ENCODE results near the gene KIRREL3. TPM values are rescaled to one million over a fixed set of nuclear protein-coding genes. Genes with fewer than 3 reads are reported as not detected.

KIRREL3 gene
- total RNA-seq, 1 donor from 2014 or later = not detected

DNA sequence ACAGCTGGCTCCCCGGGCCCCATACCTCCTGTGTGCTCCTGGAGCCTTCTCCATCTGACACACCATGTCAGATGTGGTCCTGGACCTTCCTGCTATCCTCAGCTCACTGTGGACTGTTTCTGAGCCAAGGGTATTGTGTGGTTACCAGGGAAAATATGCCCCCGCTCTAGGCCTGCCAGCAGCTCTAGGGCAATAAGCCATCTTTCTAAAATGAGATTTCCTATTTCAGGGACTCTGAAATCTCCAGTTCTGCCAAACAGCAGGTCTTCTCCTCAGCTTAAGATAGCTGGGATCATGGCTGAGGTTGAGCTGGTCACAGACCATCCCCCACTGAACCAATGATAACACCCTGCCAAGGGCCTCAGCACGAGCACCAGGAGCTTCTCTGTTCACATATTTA lies 417.5 kb downstream of the KIRREL3 start:
- Histone ChIP-seq H3K4me3 (no peak overlapping the region), H3K4me1 (no peaks in the 10 kb centered on the region), H3K9me3 (no peaks in the 10 kb centered on the region), H3K27ac (no peak overlapping the region), H3K27me3 (no peaks in the 10 kb centered on the region), H3K36me3 (no peaks in the 10 kb centered on the region)
- intact Hi-C loops (cut with DNase I) = no loop called here
- TF ChIP-seq CTCF (IDR thresholded peaks at IDR 0.05) = no peak
- ATAC-seq = no peak
- DNase-seq = no peak

- Histone ChIP-seq H3K4me1 (no peaks in the 10 kb centered on the region), H3K27ac (no peak overlapping the region), H3K9me3 (no peaks in the 10 kb centered on the region), H3K27me3 (no peaks in the 10 kb centered on the region), H3K4me3 (no peak overlapping the region), H3K36me3 (no peaks in the 10 kb centered on the region)
- DNase-seq (no peak), ATAC-seq (no peak)
- intact Hi-C loops (cut with DNase I) = no loop called here
- no peak for TF ChIP-seq CTCF (IDR thresholded peaks at IDR 0.05)
Measured at GRCh38 chr11:126581871-126582648, 418.5 kb downstream of the KIRREL3 start.

GRCh38 chr11:126578426-126578825 lies 422.1 kb downstream of the KIRREL3 start:
- no peak overlapping the region for H3K27ac ChIP-seq
- ATAC-seq = no peak

DNA sequence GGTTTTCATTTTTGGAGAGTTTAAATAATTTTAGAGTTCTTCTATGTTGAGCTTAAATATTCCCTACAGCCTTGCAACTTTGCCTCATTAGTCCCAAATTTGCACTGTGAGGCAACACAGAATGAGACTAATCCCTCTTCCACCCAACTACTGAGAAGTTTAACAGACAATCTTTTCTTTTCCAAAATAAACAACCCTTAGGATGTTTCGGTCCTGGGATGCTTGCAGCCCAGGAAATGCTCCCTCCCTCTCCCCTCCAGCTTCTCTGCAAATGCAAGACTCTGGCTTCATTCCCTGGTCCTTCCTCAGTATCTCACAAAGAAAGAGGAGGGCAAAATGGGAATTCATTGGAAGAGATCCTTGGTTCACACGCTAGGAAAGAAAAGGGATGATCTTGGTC lies 422.5 kb downstream of the KIRREL3 start:
- no peaks in the 10 kb centered on the region for H3K36me3 ChIP-seq
- no peak for DNase-seq
- H3K4me3 ChIP-seq = no peak overlapping the region
- intact Hi-C loops (cut with DNase I) = no loop called here
- H3K27ac ChIP-seq = no peak overlapping the region
- ATAC-seq = no peak
- no peak for TF ChIP-seq CTCF (IDR thresholded peaks at IDR 0.05)
- no peaks in the 10 kb centered on the region for H3K27me3 ChIP-seq
- no peaks in the 10 kb centered on the region for H3K4me1 ChIP-seq
- H3K9me3 ChIP-seq = no peaks in the 10 kb centered on the region

More at GRCh38 chr11:126578426-126578825, 422.1 kb downstream of the KIRREL3 start:
- no peak for DNase-seq
- Histone ChIP-seq H3K36me3 (no peaks in the 10 kb centered on the region), H3K9me3 (no peaks in the 10 kb centered on the region), H3K4me1 (no peaks in the 10 kb centered on the region), H3K27me3 (no peaks in the 10 kb centered on the region), H3K4me3 (no peak overlapping the region)
- intact Hi-C loops (cut with DNase I) = no loop called here
- no peak for TF ChIP-seq CTCF (IDR thresholded peaks at IDR 0.05)

DNA sequence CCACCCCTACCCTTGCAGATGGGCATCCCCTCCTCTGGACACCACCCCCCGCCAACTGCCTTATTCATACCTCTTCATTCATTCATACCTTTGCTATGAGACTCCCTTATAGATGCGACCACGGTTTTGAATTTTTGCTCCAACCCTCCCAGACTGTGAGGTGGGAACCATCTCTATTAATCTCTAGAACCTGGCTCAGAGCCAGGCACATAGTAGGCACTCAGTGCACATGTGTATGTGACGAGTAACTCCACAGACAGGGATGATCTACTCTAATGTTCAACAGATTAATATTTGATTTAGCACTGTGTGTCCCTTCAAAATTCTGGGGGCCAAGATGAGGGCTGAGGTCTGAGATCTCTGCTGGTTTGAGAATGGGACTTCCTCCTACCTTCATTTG lies 424.7 kb downstream of the KIRREL3 start:
- H3K36me3 ChIP-seq = no peaks in the 10 kb centered on the region
- DNase-seq (no peak), ATAC-seq (no peak)
- intact Hi-C loops (cut with DNase I) = no loop called here
- no peak for TF ChIP-seq CTCF (IDR thresholded peaks at IDR 0.05)
- H3K4me3 ChIP-seq = no peak overlapping the region
- H3K9me3 ChIP-seq = no peaks in the 10 kb centered on the region
- H3K27me3 ChIP-seq = no peaks in the 10 kb centered on the region
- H3K4me1 ChIP-seq = no peaks in the 10 kb centered on the region
- no peak overlapping the region for H3K27ac ChIP-seq
